Measurements from ENCODE around the gene APOO. TPM values are rescaled to one million over a fixed set of nuclear protein-coding genes. Genes with fewer than 3 reads are reported as not detected.
A peak's percentile ranks its signal among the peaks of the same experiment; 100 is the strongest.

Gene APOO
- polyA plus RNA-seq, 4 donors: 12.5 to 30.2 (median 22.1) TPM

- Histone ChIP-seq H3K27ac (ENCODE audit: low read depth in 1 of 3, low read length in 2 of 3) (no peak overlapping the region), H3K27me3 (ENCODE audit: control insufficient read depth in 3 of 3, insufficient read depth in 3 of 3, low read length in 3 of 3) (no peaks in the 10 kb centered on the region), H3K4me3 (ENCODE audit: low read depth in 1 of 3, low read length in 3 of 3) (no peak overlapping the region), H3K4me1 (ENCODE audit: control insufficient read depth in 3 of 3, insufficient read depth in 2 of 3, low read depth in 1 of 3, low read length in 2 of 3) (no peaks in the 10 kb centered on the region), H3K36me3 (ENCODE audit: control insufficient read depth in 3 of 3, insufficient read depth in 2 of 3, low read depth in 1 of 3, low read length in 3 of 3) (no peaks in the 10 kb centered on the region), H3K9me3 (ENCODE audit: control insufficient read depth in 2 of 2, insufficient read depth in 1 of 2, low read depth in 1 of 2, low read length in 1 of 2) (no peaks in the 10 kb centered on the region)
- 43 to 83% (median 57%) methylated on average over 1 of the region's 1 CpG for WGBS, 3 donors
- FAIRE-seq: no peak
- DNase-seq: no peak
Measured at GRCh38 chrX:23939203-23939602, 31.5 kb upstream of the APOO start.

- no peak for FAIRE-seq
Measured at GRCh38 chrX:23938690-23939089, 31.0 kb upstream of the APOO start.

GRCh38 chrX:23937100-23937499 lies 29.4 kb upstream of the APOO start:
- no peaks in the 10 kb centered on the region for H3K36me3 ChIP-seq (ENCODE audit: control insufficient read depth in 3 of 3, insufficient read depth in 2 of 3, low read depth in 1 of 3, low read length in 3 of 3)
- FAIRE-seq (no peak), DNase-seq (no peak)

More at GRCh38 chrX:23938690-23939089, 31.0 kb upstream of the APOO start:
- Histone ChIP-seq H3K36me3 (ENCODE audit: control insufficient read depth in 3 of 3, insufficient read depth in 2 of 3, low read depth in 1 of 3, low read length in 3 of 3) (no peaks in the 10 kb centered on the region), H3K4me1 (ENCODE audit: control insufficient read depth in 3 of 3, insufficient read depth in 2 of 3, low read depth in 1 of 3, low read length in 2 of 3) (no peaks in the 10 kb centered on the region), H3K27me3 (ENCODE audit: control insufficient read depth in 3 of 3, insufficient read depth in 3 of 3, low read length in 3 of 3) (no peaks in the 10 kb centered on the region), H3K9me3 (ENCODE audit: control insufficient read depth in 2 of 2, insufficient read depth in 1 of 2, low read depth in 1 of 2, low read length in 1 of 2) (no peaks in the 10 kb centered on the region), H3K4me3 (ENCODE audit: low read depth in 1 of 3, low read length in 3 of 3) (no peak overlapping the region), H3K27ac (ENCODE audit: low read depth in 1 of 3, low read length in 2 of 3) (no peak overlapping the region)
- no peak for DNase-seq
- WGBS, 3 donors: 60 to 87% (median 83%) methylated on average over 1 of the region's 1 CpG

GRCh38 chrX:23936180-23936579 lies 28.4 kb upstream of the APOO start:
- DNase-seq (no peak), FAIRE-seq (no peak)
- Histone ChIP-seq H3K4me1 (ENCODE audit: control insufficient read depth in 3 of 3, insufficient read depth in 2 of 3, low read depth in 1 of 3, low read length in 2 of 3) (peaks cover 0 to 3% (median 0%) of the 10 kb centered on the region in 3 donors), H3K36me3 (ENCODE audit: control insufficient read depth in 3 of 3, insufficient read depth in 2 of 3, low read depth in 1 of 3, low read length in 3 of 3) (no peaks in the 10 kb centered on the region), H3K4me3 (ENCODE audit: low read depth in 1 of 3, low read length in 3 of 3) (no peak overlapping the region), H3K9me3 (ENCODE audit: control insufficient read depth in 2 of 2, insufficient read depth in 1 of 2, low read depth in 1 of 2, low read length in 1 of 2) (no peaks in the 10 kb centered on the region), H3K27me3 (ENCODE audit: control insufficient read depth in 3 of 3, insufficient read depth in 3 of 3, low read length in 3 of 3) (no peaks in the 10 kb centered on the region), H3K27ac (ENCODE audit: low read depth in 1 of 3, low read length in 2 of 3) (no peak overlapping the region)
- 43 to 57% (median 50%) methylated on average over 1 of the region's 1 CpG for WGBS, 3 donors

More at GRCh38 chrX:23937100-23937499, 29.4 kb upstream of the APOO start:
- Histone ChIP-seq H3K4me3 (ENCODE audit: low read depth in 1 of 3, low read length in 3 of 3) (no peak overlapping the region), H3K4me1 (ENCODE audit: control insufficient read depth in 3 of 3, insufficient read depth in 2 of 3, low read depth in 1 of 3, low read length in 2 of 3) (peaks cover 0 to 2% (median 0%) of the 10 kb centered on the region in 3 donors), H3K9me3 (ENCODE audit: control insufficient read depth in 2 of 2, insufficient read depth in 1 of 2, low read depth in 1 of 2, low read length in 1 of 2) (no peaks in the 10 kb centered on the region), H3K27me3 (ENCODE audit: control insufficient read depth in 3 of 3, insufficient read depth in 3 of 3, low read length in 3 of 3) (no peaks in the 10 kb centered on the region), H3K27ac (ENCODE audit: low read depth in 1 of 3, low read length in 2 of 3) (no peak overlapping the region)
- 58 to 74% (median 62%) methylated on average over 4 of the region's 4 CpGs for WGBS, 3 donors

- Histone ChIP-seq H3K27me3 (ENCODE audit: control insufficient read depth in 3 of 3, insufficient read depth in 3 of 3, low read length in 3 of 3) (no peaks in the 10 kb centered on the region), H3K4me1 (ENCODE audit: control insufficient read depth in 3 of 3, insufficient read depth in 2 of 3, low read depth in 1 of 3, low read length in 2 of 3) (peaks cover 0 to 3% (median 0%) of the 10 kb centered on the region in 3 donors), H3K9me3 (ENCODE audit: control insufficient read depth in 2 of 2, insufficient read depth in 1 of 2, low read depth in 1 of 2, low read length in 1 of 2) (no peaks in the 10 kb centered on the region), H3K4me3 (ENCODE audit: low read depth in 1 of 3, low read length in 3 of 3) (no peak overlapping the region), H3K27ac (ENCODE audit: low read depth in 1 of 3, low read length in 2 of 3) (no peak overlapping the region), H3K36me3 (ENCODE audit: control insufficient read depth in 3 of 3, insufficient read depth in 2 of 3, low read depth in 1 of 3, low read length in 3 of 3) (no peaks in the 10 kb centered on the region)
- FAIRE-seq (no peak), DNase-seq (no peak)
- 76 to 93% (median 89%) methylated on average over 11 of the region's 11 CpGs for WGBS, 3 donors
Measured at GRCh38 chrX:23935106-23935505, 27.4 kb upstream of the APOO start.

GRCh38 chrX:23932046-23932445 lies 24.3 kb upstream of the APOO start:
- Histone ChIP-seq H3K27me3 (ENCODE audit: control insufficient read depth in 3 of 3, insufficient read depth in 3 of 3, low read length in 3 of 3) (no peaks in the 10 kb centered on the region), H3K9me3 (ENCODE audit: control insufficient read depth in 2 of 2, insufficient read depth in 1 of 2, low read depth in 1 of 2, low read length in 1 of 2) (no peaks in the 10 kb centered on the region), H3K4me3 (ENCODE audit: low read depth in 1 of 3, low read length in 3 of 3) (no peak overlapping the region), H3K36me3 (ENCODE audit: control insufficient read depth in 3 of 3, insufficient read depth in 2 of 3, low read depth in 1 of 3, low read length in 3 of 3) (no peaks in the 10 kb centered on the region), H3K4me1 (ENCODE audit: control insufficient read depth in 3 of 3, insufficient read depth in 2 of 3, low read depth in 1 of 3, low read length in 2 of 3) (peaks cover 0 to 3% (median 0%) of the 10 kb centered on the region in 3 donors), H3K27ac (ENCODE audit: low read depth in 1 of 3, low read length in 2 of 3) (no peak overlapping the region)
- DNase-seq: no peak
- FAIRE-seq: no peak
- 32 to 40% (median 35%) methylated on average over 1 of the region's 1 CpG for WGBS, 3 donors

- Histone ChIP-seq H3K36me3 (ENCODE audit: control insufficient read depth in 3 of 3, insufficient read depth in 2 of 3, low read depth in 1 of 3, low read length in 3 of 3) (no peaks in the 10 kb centered on the region), H3K9me3 (ENCODE audit: control insufficient read depth in 2 of 2, insufficient read depth in 1 of 2, low read depth in 1 of 2, low read length in 1 of 2) (no peaks in the 10 kb centered on the region), H3K27ac (ENCODE audit: low read depth in 1 of 3, low read length in 2 of 3) (no peak overlapping the region), H3K27me3 (ENCODE audit: control insufficient read depth in 3 of 3, insufficient read depth in 3 of 3, low read length in 3 of 3) (no peaks in the 10 kb centered on the region), H3K4me1 (ENCODE audit: control insufficient read depth in 3 of 3, insufficient read depth in 2 of 3, low read depth in 1 of 3, low read length in 2 of 3) (peaks cover 0 to 3% (median 0%) of the 10 kb centered on the region in 3 donors), H3K4me3 (ENCODE audit: low read depth in 1 of 3, low read length in 3 of 3) (no peak overlapping the region)
- DNase-seq: peak in 1 of 2 donors; percentile 28
- FAIRE-seq: no peak
- 4 to 11% (median 6%) methylated on average over 2 of the region's 2 CpGs for WGBS, 3 donors
Measured at GRCh38 chrX:23930894-23931604, 23.3 kb upstream of the APOO start.

- Histone ChIP-seq H3K9me3 (ENCODE audit: control insufficient read depth in 2 of 2, insufficient read depth in 1 of 2, low read depth in 1 of 2, low read length in 1 of 2) (no peaks in the 10 kb centered on the region), H3K36me3 (ENCODE audit: control insufficient read depth in 3 of 3, insufficient read depth in 2 of 3, low read depth in 1 of 3, low read length in 3 of 3) (no peaks in the 10 kb centered on the region), H3K27me3 (ENCODE audit: control insufficient read depth in 3 of 3, insufficient read depth in 3 of 3, low read length in 3 of 3) (no peaks in the 10 kb centered on the region), H3K4me1 (ENCODE audit: control insufficient read depth in 3 of 3, insufficient read depth in 2 of 3, low read depth in 1 of 3, low read length in 2 of 3) (no peaks in the 10 kb centered on the region), H3K27ac (ENCODE audit: low read depth in 1 of 3, low read length in 2 of 3) (no peak overlapping the region), H3K4me3 (ENCODE audit: low read depth in 1 of 3, low read length in 3 of 3) (no peak overlapping the region)
- DNase-seq (no peak), FAIRE-seq (no peak)
- WGBS, 3 donors: 89 to 93% (median 93%) methylated on average over 4 of the region's 4 CpGs
Measured at GRCh38 chrX:23926015-23926414, 18.3 kb upstream of the APOO start.

Measured in small intestine (tissue), 7 donors.